Mucosa of stomach (tissue), 1 donor: Measurements from ENCODE around the gene AP2B1.
A peak's percentile ranks its signal among the peaks of the same experiment; 100 is the strongest.

Source experiments
- H3K27me3 ChIP-seq: one replicate; pipeline ENCODE4 v1.7.0; 2013; ENCODE audit warnings: mild to moderate bottlenecking, low read length; ENCODE audit not compliant: control insufficient read depth, insufficient read depth
- H3K36me3 ChIP-seq: one replicate; pipeline ENCODE4 v1.7.0; 2013; ENCODE audit warnings: low read length; ENCODE audit not compliant: control insufficient read depth, insufficient read depth
- H3K4me1 ChIP-seq: one replicate; pipeline ENCODE4 v1.7.0; 2013; ENCODE audit warnings: mild to moderate bottlenecking, low read length; ENCODE audit not compliant: control insufficient read depth, insufficient read depth
- H3K4me3 ChIP-seq: one replicate; pipeline ENCODE4 v1.7.0; 2013; ENCODE audit warnings: low read length
- H3K9ac ChIP-seq: one replicate; pipeline ENCODE4 v1.7.0; 2013; ENCODE audit warnings: mild to moderate bottlenecking, low read length, moderate library complexity
- H3K9me3 ChIP-seq: one replicate; pipeline ENCODE4 v1.7.0; 2013; ENCODE audit warnings: mild to moderate bottlenecking, low read length, moderate library complexity; ENCODE audit not compliant: control insufficient read depth
- donor health status: Pancreatic carcinoma.

The AP2B1 gene

DNA sequence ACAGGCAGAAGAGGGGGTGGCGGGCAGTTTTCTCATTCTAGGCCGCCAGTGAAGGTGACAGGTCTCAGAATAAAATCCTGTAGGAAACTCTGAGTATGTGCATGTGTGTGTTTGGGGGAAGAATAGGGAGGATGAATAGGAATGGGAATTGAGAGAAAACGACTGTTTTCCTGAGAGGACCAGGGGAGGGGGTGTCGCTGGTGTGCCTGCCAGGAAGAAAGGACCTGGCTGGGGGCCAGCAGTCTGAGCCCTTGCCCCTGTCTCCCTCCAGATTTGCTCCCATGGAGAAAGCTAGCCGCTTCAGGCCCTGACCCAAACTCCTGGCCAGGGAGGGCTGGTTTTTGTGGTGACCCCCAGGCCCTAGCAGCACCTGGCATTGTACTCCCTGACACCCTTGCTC is 187.9 kb downstream of the AP2B1 start:
- no peaks in the 10 kb centered on the region for H3K9me3 ChIP-seq
- H3K36me3 ChIP-seq, result peaks cover 6% of the 10 kb centered on the region
- H3K27me3 ChIP-seq, result no peaks in the 10 kb centered on the region
- peak overlapping the region; percentile 27 for H3K9ac ChIP-seq
- H3K4me1 ChIP-seq, result peaks cover 39% of the 10 kb centered on the region
- no peak overlapping the region for H3K4me3 ChIP-seq

DNA sequence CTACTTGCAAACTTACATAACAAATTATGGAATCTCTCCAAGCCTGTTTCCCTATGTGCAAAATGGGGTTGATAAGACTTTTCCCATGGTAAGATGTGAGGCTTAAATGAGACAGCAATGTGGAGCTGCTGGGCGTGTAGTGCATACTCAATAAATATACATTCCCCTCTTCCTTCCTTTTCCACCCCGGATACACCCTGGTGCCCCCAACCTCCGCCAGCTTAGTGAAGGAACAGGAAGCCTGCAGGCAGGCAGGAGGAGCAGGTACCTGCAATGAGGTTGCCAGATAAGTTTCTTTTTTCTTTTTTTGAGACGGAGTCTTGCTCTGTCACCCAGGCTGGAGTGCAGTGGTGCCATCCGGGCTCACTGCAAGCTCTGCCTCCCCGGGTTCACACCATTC is 188.5 kb downstream of the AP2B1 start:
- Histone ChIP-seq H3K9me3 (no peaks in the 10 kb centered on the region), H3K4me3 (no peak overlapping the region)

More for the DNA sequence above, 188.5 kb downstream of the AP2B1 start:
- Histone ChIP-seq H3K27me3 (no peaks in the 10 kb centered on the region), H3K4me1 (peaks cover 39% of the 10 kb centered on the region), H3K36me3 (peaks cover 6% of the 10 kb centered on the region), H3K9ac (peak overlapping the region; percentile 27)
